ENCODE data around the gene SSUH2.

DNA sequence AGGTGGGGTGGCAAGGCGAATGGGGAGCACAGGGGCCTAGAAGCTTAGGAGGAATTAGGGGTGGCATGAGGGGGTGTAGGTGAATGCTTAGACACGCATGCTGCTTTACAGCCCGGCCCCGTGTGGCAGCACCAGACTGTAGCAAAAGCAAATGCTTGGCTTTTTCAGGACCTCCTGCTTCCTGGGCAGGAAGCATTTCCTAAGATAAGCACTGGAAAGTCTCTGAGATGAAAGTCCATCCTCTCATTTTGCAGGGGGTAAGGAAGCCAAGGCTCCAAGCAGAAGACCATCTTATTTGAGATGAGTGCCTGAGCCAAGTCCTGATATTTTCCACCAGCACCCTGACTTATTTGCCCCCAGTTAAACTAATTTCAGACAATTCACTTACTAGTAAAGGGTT, 12.9 kb downstream of the SSUH2 start:
- no peak for TF ChIP-seq EP300 (IDR thresholded peaks at IDR 0.05)
- TF ChIP-seq, protein P1, sequence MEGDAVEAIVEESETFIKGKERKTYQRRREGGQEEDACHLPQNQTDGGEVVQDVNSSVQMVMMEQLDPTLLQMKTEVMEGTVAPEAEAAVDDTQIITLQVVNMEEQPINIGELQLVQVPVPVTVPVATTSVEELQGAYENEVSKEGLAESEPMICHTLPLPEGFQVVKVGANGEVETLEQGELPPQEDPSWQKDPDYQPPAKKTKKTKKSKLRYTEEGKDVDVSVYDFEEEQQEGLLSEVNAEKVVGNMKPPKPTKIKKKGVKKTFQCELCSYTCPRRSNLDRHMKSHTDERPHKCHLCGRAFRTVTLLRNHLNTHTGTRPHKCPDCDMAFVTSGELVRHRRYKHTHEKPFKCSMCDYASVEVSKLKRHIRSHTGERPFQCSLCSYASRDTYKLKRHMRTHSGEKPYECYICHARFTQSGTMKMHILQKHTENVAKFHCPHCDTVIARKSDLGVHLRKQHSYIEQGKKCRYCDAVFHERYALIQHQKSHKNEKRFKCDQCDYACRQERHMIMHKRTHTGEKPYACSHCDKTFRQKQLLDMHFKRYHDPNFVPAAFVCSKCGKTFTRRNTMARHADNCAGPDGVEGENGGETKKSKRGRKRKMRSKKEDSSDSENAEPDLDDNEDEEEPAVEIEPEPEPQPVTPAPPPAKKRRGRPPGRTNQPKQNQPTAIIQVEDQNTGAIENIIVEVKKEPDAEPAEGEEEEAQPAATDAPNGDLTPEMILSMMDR (IDR thresholded peaks at IDR 0.05) = no peak
- TF ChIP-seq POLR2A (IDR thresholded peaks at IDR 0.05) = no peak

Measured in tibial nerve (tissue), 4 donors.